Natural killer cell (primary cell): ENCODE results near the gene IPO9. TPM values are rescaled to one million over a fixed set of nuclear protein-coding genes. Genes with fewer than 3 reads are reported as not detected.

Experiments
- ATAC-seq, 3 donors: fragments of 150-1000 bp in 2 of 3; fragments of 200-7000 bp in 1 of 3; cut with Tn5 transposase; 1 replicate in 1 of 3; 2 replicates in 2 of 3; pipeline ENCODE4 v1.10.0; 2021; ENCODE audit warnings: mild to moderate bottlenecking in 2 of 3, moderate library complexity in 2 of 3
- DNase-seq, 2 donors: peaks; one replicate each; pipeline versions ENCODE4 v3.0.0 to v3.0.0-alpha.2; 2013 to 2021; ENCODE audit warnings: mixed read lengths in 1 of 2
- H3K27ac ChIP-seq: one replicate; pipeline ENCODE4 v1.5.1; 2013; ENCODE audit warnings: mild to moderate bottlenecking, low read length
- H3K27me3 ChIP-seq: one replicate; pipeline ENCODE4 v1.6.1; 2013; ENCODE audit warnings: low read length; ENCODE audit not compliant: control insufficient read depth, insufficient read depth
- H3K36me3 ChIP-seq: one replicate; pipeline ENCODE4 v1.6.1; 2013; ENCODE audit warnings: low read length; ENCODE audit not compliant: control insufficient read depth, insufficient read depth
- H3K4me1 ChIP-seq: one replicate; pipeline ENCODE4 v1.6.1; 2013; ENCODE audit warnings: low read length; ENCODE audit not compliant: control insufficient read depth, insufficient read depth
- H3K4me3 ChIP-seq: one replicate; pipeline ENCODE4 v1.5.1; 2013; ENCODE audit warnings: low read length
- H3K9me3 ChIP-seq: one replicate; pipeline ENCODE4 v1.6.1; 2013; ENCODE audit warnings: low read length; ENCODE audit not compliant: control insufficient read depth, insufficient read depth
- H3K27ac Mint-ChIP-seq, 2 donors: one replicate each; pipeline ENCODE4 v1.8.0; 2022; ENCODE audit warnings: mild to moderate bottlenecking in 2 of 2, mixed read lengths in 2 of 2, moderate library complexity in 1 of 2
- H3K27me3 Mint-ChIP-seq, 2 donors: one replicate each; pipeline ENCODE4 v1.8.0; 2022; ENCODE audit warnings: low read depth in 2 of 2, mixed read lengths in 2 of 2
- H3K36me3 Mint-ChIP-seq: one replicate; pipeline ENCODE4 v1.8.0; 2022; ENCODE audit warnings: mixed read lengths
- H3K4me1 Mint-ChIP-seq, 2 donors: one replicate each; pipeline ENCODE4 v1.8.0; 2022; ENCODE audit warnings: mixed read lengths in 2 of 2
- H3K4me3 Mint-ChIP-seq: one replicate; pipeline ENCODE4 v1.8.0; 2022; ENCODE audit warnings: mild to moderate bottlenecking, moderate library complexity, mixed read lengths
- H3K9me3 Mint-ChIP-seq, 2 donors: one replicate each; pipeline ENCODE4 v1.8.0; 2022; ENCODE audit warnings: mixed read lengths in 2 of 2
- WGBS: methylation state at CpG from one replicate; pipeline ENCODE4 v1.1.7; 2013; ENCODE audit warnings: missing lambda C conversion rate; ENCODE audit not compliant: insufficient coverage; 5-methylcytosine and 5-hydroxymethylcytosine counted together
- intact Hi-C: fragments of 100-400 bp; cut with micrococcal nuclease; formaldehyde crosslinking; loops from one replicate; pipeline ENCODE4 v1.14.2; 2022
- total RNA-seq, 4 donors: library from RNA; stranded (reverse); fragments of 120-200 nt in 1 of 4; gene quantifications; one replicate each; pipeline versions ENCODE4 v1.2.3 to v1.2.4, GENCODE V29; 2013 to 2022
- TF ChIP-seq, protein P1 (sequence below): fragments of 200-600 bp; IDR thresholded peaks from one replicate; pipeline ENCODE4 v1.8.0; 2022; ENCODE audit warnings: antibody characterized with exemption

IPO9 gene
- total RNA-seq, 3 donors from 2014 or later (not counting 1 experiment from before 2014, with no cell fraction given), result 27.0 to 35.5 (median 34.6) TPM

GRCh38 chr1:201895120-201895665, 66.2 kb downstream of the IPO9 start:
- H3K4me3 ChIP-seq, result no peak overlapping the region
- WGBS, result 88% methylated on average over 7 of the region's 7 CpGs
- DNase-seq (no peak), ATAC-seq (no peak)
- no peaks in the 10 kb centered on the region for H3K9me3 ChIP-seq
- no peak overlapping the region for H3K27ac ChIP-seq
- peaks cover 0 to 16% of the 10 kb centered on the region in 2 donors for H3K27me3 Mint-ChIP-seq
- peaks cover 5 to 7% of the 10 kb centered on the region in 2 donors for H3K4me1 Mint-ChIP-seq
- intact Hi-C loops, result no loop called here
- peaks cover 4% of the 10 kb centered on the region for H3K27me3 ChIP-seq
- H3K4me1 ChIP-seq, result peaks cover 5% of the 10 kb centered on the region
- TF ChIP-seq, protein P1, sequence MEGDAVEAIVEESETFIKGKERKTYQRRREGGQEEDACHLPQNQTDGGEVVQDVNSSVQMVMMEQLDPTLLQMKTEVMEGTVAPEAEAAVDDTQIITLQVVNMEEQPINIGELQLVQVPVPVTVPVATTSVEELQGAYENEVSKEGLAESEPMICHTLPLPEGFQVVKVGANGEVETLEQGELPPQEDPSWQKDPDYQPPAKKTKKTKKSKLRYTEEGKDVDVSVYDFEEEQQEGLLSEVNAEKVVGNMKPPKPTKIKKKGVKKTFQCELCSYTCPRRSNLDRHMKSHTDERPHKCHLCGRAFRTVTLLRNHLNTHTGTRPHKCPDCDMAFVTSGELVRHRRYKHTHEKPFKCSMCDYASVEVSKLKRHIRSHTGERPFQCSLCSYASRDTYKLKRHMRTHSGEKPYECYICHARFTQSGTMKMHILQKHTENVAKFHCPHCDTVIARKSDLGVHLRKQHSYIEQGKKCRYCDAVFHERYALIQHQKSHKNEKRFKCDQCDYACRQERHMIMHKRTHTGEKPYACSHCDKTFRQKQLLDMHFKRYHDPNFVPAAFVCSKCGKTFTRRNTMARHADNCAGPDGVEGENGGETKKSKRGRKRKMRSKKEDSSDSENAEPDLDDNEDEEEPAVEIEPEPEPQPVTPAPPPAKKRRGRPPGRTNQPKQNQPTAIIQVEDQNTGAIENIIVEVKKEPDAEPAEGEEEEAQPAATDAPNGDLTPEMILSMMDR, result no peak
- no peak overlapping the region for H3K27ac Mint-ChIP-seq
- H3K36me3 ChIP-seq, result no peaks in the 10 kb centered on the region
- H3K9me3 Mint-ChIP-seq, result no peaks in the 10 kb centered on the region
- H3K4me3 Mint-ChIP-seq, result no peak overlapping the region
- no peaks in the 10 kb centered on the region for H3K36me3 Mint-ChIP-seq

DNA sequence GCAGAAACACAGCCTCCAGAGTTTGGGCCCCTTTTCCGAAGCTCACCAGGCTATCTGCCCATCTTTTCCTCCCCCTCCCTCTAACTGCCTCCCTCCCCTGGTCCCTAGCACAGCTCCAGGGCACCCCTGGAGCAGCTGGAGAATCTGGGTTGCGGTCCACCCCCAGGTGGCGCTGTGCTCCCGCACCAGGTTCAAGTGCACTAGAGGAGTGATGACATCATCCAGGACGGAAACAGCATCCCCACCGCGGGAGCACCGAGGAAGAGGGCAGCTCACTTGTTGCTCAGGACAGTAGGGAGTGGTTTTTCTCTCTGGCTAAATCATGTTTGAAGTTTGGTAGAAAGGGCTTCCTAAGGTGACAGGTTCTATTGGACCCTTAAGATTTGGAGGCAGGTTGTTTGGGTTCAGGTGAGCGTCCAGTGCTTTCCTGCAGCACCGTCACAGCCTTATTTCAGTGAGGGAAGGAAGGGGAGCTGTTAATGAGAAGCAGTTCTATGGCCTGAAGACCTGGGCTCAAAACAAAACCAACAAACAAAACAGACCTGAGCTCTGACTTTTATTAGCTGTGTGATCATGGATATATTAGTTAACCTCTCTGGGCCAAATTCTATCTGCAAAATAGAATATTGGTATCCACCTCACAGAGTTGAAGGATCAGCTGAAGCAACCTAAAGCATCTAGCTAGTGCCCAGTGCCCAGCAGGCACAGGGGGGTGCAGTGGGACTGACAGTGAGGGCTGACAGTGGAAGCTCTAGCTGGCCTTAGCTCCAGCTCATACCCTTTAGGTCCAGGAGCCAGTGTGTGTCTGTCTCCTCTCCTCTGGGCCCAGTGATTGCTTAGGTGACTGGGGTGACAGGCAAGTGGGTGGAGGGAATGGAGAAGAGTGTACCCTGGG, 67.2 kb downstream of the IPO9 start:
- DNase-seq (peak; percentile 76 to 89), ATAC-seq (peak; percentile 83 to 97 (median 96))
- WGBS, result 15% methylated on average over 10 of the region's 10 CpGs
- intact Hi-C loops, result loop anchor here (1.0 kb wide), 1 partner anchor 76 kb away; no protein-coding TSS in a partner anchor
- Mint-ChIP-seq H3K4me3 (peak overlapping the region; percentile 53), H3K27me3 (peaks cover 0 to 14% of the 10 kb centered on the region in 2 donors), H3K36me3 (no peaks in the 10 kb centered on the region), H3K9me3 (no peaks in the 10 kb centered on the region), H3K27ac (peak overlapping the region; percentile 36 to 80), H3K4me1 (peaks cover 5 to 7% of the 10 kb centered on the region in 2 donors)
- Histone ChIP-seq H3K4me1 (peaks cover 5% of the 10 kb centered on the region), H3K27ac (no peak overlapping the region), H3K4me3 (no peak overlapping the region), H3K36me3 (no peaks in the 10 kb centered on the region), H3K27me3 (no peaks in the 10 kb centered on the region), H3K9me3 (no peaks in the 10 kb centered on the region)
- TF ChIP-seq, protein P1, result peak; percentile 75

DNA sequence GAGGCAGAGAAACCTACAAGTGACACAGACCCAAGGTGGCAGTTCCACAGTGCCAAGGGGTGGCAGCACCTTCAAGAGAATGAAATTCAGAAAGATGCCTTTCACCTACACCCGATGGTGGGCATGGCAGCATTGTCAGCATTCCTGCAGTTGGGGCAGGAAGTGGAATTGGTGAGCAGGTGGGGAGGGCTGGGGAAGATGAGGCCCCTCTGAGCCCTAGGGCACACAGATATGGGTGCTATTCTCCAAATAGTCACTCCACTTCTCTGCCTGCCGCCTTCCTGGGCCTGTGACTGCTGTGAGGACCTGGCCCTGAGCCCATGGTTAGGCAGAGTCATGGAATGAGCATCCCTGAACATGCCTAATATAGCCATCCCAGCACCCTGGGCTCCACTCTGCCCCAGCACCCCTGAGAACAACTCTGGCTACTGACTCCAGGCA, 68.0 kb downstream of the IPO9 start:
- peak overlapping the region in 1 of 2 donors; percentile 80 for H3K27ac Mint-ChIP-seq
- no peak overlapping the region for H3K4me3 Mint-ChIP-seq
- Histone ChIP-seq H3K27ac (no peak overlapping the region), H3K4me1 (peaks cover 5% of the 10 kb centered on the region), H3K4me3 (no peak overlapping the region), H3K36me3 (no peaks in the 10 kb centered on the region), H3K9me3 (no peaks in the 10 kb centered on the region), H3K27me3 (no peaks in the 10 kb centered on the region)
- TF ChIP-seq, protein P1, result no peak
- no peaks in the 10 kb centered on the region for H3K9me3 Mint-ChIP-seq
- H3K4me1 Mint-ChIP-seq, result peaks cover 5 to 7% of the 10 kb centered on the region in 2 donors
- 81% methylated on average over 2 of the region's 2 CpGs for WGBS
- intact Hi-C loops, result loop anchor here (1.0 kb wide), 1 partner anchor 75 kb away; no protein-coding TSS in a partner anchor
- no peaks in the 10 kb centered on the region for H3K36me3 Mint-ChIP-seq
- peaks cover 0 to 10% of the 10 kb centered on the region in 2 donors for H3K27me3 Mint-ChIP-seq
- DNase-seq (no peak), ATAC-seq (no peak)
